ENCODE results near the gene RFTN1. TPM values are rescaled to one million over a fixed set of nuclear protein-coding genes. Genes with fewer than 3 reads are reported as not detected.

RFTN1 gene
- total and polyA plus RNA-seq, 2 donors from 2014 or later: 15.3 to 34.1 TPM

GRCh38 chr3:16449369-16449768 lies 64.1 kb downstream of the RFTN1 start:
- no peaks in the 10 kb centered on the region for H3K9me3 ChIP-seq (ENCODE audit: control insufficient read depth in 2 of 3, insufficient read depth in 1 of 3, low read length in 3 of 3)
- peak overlapping the region in 1 of 2 donors; percentile 3 for H3K27ac ChIP-seq (ENCODE audit: low read depth in 2 of 2, low read length in 2 of 2)
- TF ChIP-seq CTCF (IDR thresholded peaks at IDR 0.05; ENCODE audit: borderline replicate concordance, extremely low read depth, insufficient read depth): no peak
- FAIRE-seq (no peak), DNase-seq (no peak)
- H3K4me1 ChIP-seq (ENCODE audit: control insufficient read depth in 2 of 3, insufficient read depth in 2 of 3, low read depth in 1 of 3, low read length in 3 of 3): peaks cover 0 to 2% (median 0%) of the 10 kb centered on the region in 3 donors
- H3K9ac ChIP-seq (ENCODE audit: low read length in 3 of 3): no peak overlapping the region
- H3K27me3 ChIP-seq (ENCODE audit: control insufficient read depth, insufficient read depth, low read length): no peaks in the 10 kb centered on the region
- H3K36me3 ChIP-seq (ENCODE audit: control insufficient read depth in 2 of 3, insufficient read depth in 3 of 3, low read length in 3 of 3): no peaks in the 10 kb centered on the region
- intact Hi-C loops (cut with DNase I): no loop called here
- H3K4me3 ChIP-seq (ENCODE audit: low read length in 3 of 3): no peak overlapping the region

- no peak for TF ChIP-seq CTCF (IDR thresholded peaks at IDR 0.05; ENCODE audit: borderline replicate concordance, extremely low read depth, insufficient read depth)
- no peak for FAIRE-seq
These were observed 64.8 kb downstream of the RFTN1 start for GRCh38 chr3:16448639-16449070.

GRCh38 chr3:16447135-16447534 lies 66.4 kb downstream of the RFTN1 start:
- Histone ChIP-seq H3K36me3 (ENCODE audit: control insufficient read depth in 2 of 3, insufficient read depth in 3 of 3, low read length in 3 of 3) (no peaks in the 10 kb centered on the region), H3K27ac (ENCODE audit: low read depth in 2 of 2, low read length in 2 of 2) (no peak overlapping the region), H3K4me1 (ENCODE audit: control insufficient read depth in 2 of 3, insufficient read depth in 2 of 3, low read depth in 1 of 3, low read length in 3 of 3) (peaks cover 0 to 2% (median 0%) of the 10 kb centered on the region in 3 donors), H3K27me3 (ENCODE audit: control insufficient read depth, insufficient read depth, low read length) (no peaks in the 10 kb centered on the region), H3K9ac (ENCODE audit: low read length in 3 of 3) (no peak overlapping the region), H3K4me3 (ENCODE audit: low read length in 3 of 3) (no peak overlapping the region), H3K9me3 (ENCODE audit: control insufficient read depth in 2 of 3, insufficient read depth in 1 of 3, low read length in 3 of 3) (no peaks in the 10 kb centered on the region)
- no peak for DNase-seq
- no peak for FAIRE-seq
- intact Hi-C loops (cut with DNase I): no loop called here
- TF ChIP-seq CTCF (IDR thresholded peaks at IDR 0.05; ENCODE audit: borderline replicate concordance, extremely low read depth, insufficient read depth): no peak

More at GRCh38 chr3:16448639-16449070, 64.8 kb downstream of the RFTN1 start:
- no peak overlapping the region for H3K27ac ChIP-seq (ENCODE audit: low read depth in 2 of 2, low read length in 2 of 2)
- H3K27me3 ChIP-seq (ENCODE audit: control insufficient read depth, insufficient read depth, low read length): no peaks in the 10 kb centered on the region
- H3K4me1 ChIP-seq (ENCODE audit: control insufficient read depth in 2 of 3, insufficient read depth in 2 of 3, low read depth in 1 of 3, low read length in 3 of 3): peaks cover 0 to 2% (median 0%) of the 10 kb centered on the region in 3 donors
- no peaks in the 10 kb centered on the region for H3K36me3 ChIP-seq (ENCODE audit: control insufficient read depth in 2 of 3, insufficient read depth in 3 of 3, low read length in 3 of 3)
- H3K9me3 ChIP-seq (ENCODE audit: control insufficient read depth in 2 of 3, insufficient read depth in 1 of 3, low read length in 3 of 3): no peaks in the 10 kb centered on the region
- no peak overlapping the region for H3K9ac ChIP-seq (ENCODE audit: low read length in 3 of 3)
- H3K4me3 ChIP-seq (ENCODE audit: low read length in 3 of 3): no peak overlapping the region
- intact Hi-C loops (cut with DNase I): no loop called here
- DNase-seq: peak in 3 of 5 donors; percentile 43 to 82 (median 63)

GRCh38 chr3:16444344-16444743 lies 69.2 kb downstream of the RFTN1 start:
- Histone ChIP-seq H3K4me3 (ENCODE audit: low read length in 3 of 3) (no peak overlapping the region), H3K9me3 (ENCODE audit: control insufficient read depth in 2 of 3, insufficient read depth in 1 of 3, low read length in 3 of 3) (no peaks in the 10 kb centered on the region), H3K27me3 (ENCODE audit: control insufficient read depth, insufficient read depth, low read length) (no peaks in the 10 kb centered on the region), H3K27ac (ENCODE audit: low read depth in 2 of 2, low read length in 2 of 2) (no peak overlapping the region), H3K9ac (ENCODE audit: low read length in 3 of 3) (no peak overlapping the region), H3K36me3 (ENCODE audit: control insufficient read depth in 2 of 3, insufficient read depth in 3 of 3, low read length in 3 of 3) (no peaks in the 10 kb centered on the region), H3K4me1 (ENCODE audit: control insufficient read depth in 2 of 3, insufficient read depth in 2 of 3, low read depth in 1 of 3, low read length in 3 of 3) (peaks cover 0 to 5% (median 0%) of the 10 kb centered on the region in 3 donors)
- FAIRE-seq (no peak), DNase-seq (no peak)
- no peak for TF ChIP-seq CTCF (IDR thresholded peaks at IDR 0.05; ENCODE audit: borderline replicate concordance, extremely low read depth, insufficient read depth)
- intact Hi-C loops (cut with DNase I): no loop called here
